Raji (cell line): ENCODE measurements around the gene GPR108.

Source experiments
- POLR2A ChIP-seq: IDR thresholded peaks from 2 replicates; pipeline ENCODE4 v1.6.1; 2011; ENCODE audit warnings: low read depth, low read length, control low read depth; ENCODE audit not compliant: insufficient read depth

Gene GPR108

DNA sequence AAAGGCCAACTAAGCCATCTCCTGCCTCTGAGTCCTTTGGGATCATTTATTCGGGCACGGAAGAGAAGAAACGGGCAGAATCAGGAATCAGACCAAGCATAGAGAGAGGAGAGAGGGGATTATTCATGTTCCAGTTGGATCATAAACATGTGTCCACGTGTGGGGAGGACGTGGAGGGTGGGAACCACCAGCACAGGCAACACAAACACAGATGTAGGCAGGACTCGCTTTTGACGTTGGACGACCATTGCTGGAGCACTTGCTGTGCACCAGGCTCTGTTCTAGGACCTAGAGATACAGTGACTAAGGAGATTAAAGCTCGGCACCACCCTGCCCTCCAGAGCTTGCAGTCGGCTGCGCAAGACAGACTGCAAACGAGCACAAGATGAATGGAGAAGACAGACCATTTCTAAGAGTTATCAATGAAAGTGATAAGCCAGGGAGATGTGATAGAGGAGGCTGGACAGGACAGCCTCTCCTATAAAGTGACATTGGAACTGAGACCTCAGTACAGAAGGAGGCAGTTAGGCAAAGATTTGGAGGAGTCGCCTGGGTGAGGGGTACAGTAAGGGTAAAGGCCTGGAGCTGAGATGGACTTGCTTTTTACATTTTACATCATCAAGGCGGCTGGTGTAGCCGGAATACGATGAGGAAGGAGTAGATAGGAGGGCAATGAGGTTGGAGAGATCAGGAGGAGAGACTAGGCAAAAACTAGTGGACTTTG, 29.1 kb upstream of the GPR108 start:
- TF ChIP-seq POLR2A, result no peak

DNA sequence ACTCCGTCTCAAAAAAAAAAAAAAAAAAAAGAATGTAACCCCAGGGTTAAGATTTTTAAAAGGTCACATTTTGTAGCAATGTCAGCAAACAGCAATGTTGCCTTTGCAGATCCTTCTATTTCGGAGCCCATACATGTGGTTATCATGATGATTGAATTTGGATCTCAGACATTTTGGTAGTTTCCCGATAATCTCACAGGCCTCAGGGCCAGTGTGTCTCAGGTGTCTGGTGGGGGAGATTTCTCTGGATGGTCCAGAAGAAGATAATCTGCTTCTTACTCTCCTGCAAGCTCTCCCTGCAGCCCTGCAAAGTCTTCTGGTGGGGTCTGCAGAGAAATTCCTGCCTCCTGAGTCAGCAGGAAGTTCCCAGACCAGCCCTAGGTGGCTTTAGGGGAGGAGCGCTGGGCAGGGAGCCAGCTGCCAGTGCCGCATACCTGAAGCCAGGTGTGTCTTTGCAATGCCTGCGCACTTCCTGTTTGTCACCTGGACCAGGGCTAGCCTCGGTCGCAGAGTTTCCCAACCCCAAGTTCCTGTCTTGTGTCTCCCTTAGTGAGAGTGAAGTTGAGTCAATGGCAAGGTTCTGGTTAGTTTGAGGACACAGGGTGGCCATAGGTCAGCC, 28.5 kb upstream of the GPR108 start:
- TF ChIP-seq POLR2A, result no peak

DNA sequence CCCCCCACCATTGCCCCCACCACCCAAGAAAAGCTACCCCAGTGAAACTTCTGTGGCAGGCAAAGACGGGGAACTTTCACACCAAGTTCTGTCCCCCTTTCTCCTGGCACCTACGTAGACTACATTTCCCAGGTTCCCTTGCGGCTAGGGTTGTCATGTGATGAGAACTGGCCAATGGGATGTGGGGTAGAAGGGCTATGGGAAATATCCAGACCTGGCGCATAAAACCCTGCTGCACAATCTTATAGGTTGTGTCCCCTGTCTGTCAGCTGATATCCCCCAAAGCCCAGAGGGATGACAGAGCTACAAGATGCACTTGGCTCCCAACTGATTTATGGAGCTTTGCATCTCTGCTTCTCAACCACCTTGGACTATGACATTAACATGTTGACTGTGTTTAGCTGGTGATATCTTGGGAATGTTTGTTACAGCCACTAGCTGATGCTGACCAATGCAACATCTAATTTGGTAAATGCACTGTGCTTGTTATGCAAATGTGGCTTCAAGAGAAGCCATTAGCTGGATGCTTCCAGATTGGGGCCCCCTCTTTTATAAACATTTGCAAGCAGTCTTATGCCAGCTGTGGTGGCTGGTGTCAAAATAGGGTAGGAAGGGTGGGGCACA, 23.8 kb upstream of the GPR108 start:
- no peak for TF ChIP-seq POLR2A

DNA sequence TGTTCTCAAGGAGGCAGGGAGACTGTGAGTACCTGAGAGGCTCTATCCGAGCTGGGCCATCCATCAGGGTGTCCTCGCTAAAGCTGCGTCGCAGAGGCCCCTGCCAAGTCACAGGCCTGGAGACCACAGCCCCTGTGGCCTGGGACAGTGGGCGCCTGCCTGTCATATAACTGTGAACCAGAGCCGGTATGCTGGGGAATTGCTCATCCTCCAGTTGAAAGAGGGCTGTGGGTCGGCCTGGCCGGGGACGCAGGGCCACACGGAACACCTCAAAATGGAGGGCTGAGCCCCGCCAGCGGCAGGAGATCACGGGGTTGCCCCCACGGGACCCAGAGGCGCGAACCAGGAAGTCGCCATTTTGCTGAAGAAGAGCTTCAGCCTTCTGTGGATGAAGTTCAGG, 23.2 kb upstream of the GPR108 start:
- TF ChIP-seq POLR2A, result no peak

DNA sequence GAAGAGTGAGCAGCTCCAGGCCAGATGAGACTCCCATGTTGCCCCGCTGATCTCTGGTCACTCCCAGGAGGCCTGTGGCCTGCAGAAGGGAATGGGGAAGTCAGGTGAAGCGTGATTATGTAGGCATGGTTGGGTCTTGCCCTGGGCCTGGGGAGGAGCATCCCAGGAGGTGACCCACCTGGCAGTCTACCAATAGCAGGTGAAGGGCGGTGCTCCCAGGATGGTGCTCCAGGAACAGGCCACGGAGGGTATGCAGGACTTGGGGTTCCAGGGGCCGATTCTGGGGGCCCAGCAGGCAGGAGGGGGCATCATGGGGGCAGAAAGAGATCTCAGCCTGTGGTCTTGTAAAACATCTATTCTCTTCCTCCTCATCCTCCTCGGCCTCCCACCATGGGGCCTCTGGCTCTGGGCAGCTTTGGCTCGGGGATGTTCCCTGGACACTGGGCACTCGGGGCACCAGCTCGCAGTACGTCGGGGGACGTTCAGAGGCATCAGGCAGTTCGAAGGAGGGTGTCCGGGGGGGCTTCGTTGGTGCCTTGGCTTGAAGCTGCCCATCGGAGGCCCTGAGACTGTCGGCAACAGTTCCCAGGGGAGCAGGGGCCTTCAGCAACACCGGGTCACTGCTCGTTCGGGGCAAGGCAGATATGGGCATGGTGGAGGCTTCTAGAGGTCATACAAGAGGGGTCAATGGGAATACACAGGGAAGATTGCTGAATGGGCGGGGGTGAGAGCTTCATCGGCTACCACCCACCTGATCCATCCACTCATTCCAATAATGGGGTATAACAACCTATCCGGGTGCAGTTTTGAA, 17.5 kb upstream of the GPR108 start:
- TF ChIP-seq POLR2A, result no peak

DNA sequence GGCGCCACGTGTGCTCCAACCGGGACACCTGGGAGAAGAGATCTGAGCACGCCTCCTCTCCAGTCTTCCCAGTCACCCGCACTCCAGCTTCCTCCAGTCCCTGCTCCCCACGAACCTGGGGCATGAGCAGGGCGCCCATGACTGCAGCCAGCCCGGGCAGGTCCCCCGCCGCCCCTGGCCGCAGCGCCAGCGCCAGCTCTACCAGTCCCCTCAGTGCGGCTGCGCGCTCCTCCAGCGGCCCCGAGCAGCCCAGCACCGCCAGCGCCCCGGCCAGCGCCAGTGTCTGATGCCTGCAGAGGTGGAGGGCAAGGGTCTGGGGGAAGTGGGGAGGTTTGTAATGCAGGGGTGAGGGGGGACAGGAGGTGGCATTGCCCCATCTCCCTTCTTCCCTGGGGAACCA, 16.8 kb upstream of the GPR108 start:
- no peak for TF ChIP-seq POLR2A

DNA sequence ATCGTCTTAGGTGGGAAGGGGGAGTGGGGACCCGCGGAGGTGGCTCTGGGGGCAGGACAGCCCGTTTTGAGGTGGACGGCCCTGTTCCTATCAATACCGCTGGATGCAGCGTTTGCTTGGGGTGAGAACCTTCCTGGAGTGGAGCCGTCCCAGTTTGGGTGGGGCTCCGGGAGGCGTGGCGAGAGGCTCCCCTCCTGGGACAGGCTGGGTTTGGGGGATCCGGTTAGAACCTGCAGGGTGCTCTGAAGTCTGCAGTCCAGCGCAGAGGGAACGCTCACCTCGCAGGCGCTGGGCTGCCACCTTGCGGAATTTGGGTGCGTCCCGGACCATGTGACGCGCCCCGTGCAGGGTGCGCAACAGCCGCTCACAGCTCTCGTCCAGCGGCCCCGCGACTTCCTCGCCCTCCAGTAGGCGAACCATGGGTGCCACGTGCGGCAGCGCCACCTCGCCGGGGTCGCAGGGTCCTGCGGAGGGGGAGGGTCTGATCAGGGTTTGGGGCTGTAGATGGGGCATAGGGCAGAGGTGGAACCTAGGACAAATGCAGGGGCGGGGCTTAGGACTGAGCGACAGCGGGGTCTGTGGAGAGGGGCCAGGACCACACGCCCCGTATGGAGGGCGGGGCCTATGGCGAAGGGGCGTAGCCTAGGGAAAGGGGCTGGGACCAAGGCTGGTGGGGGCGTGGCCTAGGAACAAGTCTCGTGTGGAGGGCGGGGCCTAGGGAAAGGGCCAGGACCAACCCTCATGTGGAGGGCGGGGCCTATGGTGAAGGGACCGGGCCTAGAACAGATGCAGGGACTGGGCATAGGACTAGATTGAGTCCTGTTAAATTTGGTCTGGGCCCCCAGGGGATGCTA, 16.0 kb upstream of the GPR108 start:
- no peak for TF ChIP-seq POLR2A

DNA sequence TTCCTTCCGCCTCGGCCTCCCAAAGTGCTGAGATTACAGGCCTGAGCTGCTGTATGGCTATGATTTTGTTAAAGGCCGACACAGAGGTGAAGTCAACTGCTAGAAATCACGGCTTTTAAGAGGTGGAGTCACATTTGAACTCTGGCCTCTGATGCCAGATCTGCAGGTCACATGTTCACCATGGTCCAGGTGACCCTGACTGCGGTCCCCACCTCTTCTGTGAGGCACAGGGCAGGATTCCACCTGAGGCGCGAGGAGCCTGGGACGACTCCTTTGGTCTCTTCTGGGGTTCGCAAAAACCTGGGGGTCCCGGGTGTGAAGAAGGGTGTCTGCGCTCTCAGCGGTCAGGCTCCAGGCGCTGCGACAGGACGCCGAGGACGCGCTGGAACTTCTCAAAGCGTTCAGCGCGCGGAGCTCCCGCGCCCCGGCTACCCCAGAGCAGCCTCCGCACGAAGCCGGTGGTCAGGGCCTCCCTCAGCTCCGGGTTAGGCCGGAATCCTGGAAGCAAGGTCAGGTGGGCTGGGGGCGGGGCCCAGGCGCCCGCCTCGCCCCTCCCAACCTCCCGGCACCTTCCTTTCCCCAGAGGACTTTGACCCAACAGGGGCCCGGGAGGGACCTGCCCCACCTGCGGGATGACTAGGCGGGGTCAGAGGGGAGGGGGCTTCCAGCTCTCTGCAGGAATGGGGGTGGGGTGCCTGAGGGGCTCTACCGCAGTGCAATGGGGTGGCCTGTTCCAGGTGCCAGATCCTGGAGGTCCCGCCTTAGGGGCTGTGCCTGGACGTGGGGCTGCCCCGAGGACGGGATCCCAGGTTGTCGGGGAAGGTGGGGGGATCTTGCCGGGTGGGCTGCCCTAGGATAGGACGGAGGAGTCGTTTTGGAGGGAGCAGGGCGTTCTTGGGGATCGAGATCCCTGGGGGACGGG, 15.1 kb upstream of the GPR108 start:
- no peak for TF ChIP-seq POLR2A

DNA sequence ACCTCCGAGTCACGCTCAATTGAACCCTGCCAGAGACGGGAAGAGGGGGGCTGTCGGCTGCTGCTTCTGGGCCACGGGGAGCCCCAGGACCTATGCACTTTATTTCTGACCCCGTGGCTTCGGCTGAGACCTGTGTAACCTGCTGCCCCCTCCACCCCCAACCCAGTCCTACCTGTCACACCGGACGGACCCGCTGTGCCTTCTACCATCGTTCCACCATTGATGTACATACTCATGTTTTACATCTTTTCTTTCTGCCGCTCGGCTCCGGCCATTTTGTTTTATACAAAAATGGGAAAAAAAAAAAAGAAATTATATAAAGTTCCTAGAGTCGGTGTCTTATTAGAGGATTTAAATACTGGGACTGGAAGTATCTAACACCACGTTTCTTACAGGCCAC, 13.8 kb upstream of the GPR108 start:
- TF ChIP-seq POLR2A, result no peak

DNA sequence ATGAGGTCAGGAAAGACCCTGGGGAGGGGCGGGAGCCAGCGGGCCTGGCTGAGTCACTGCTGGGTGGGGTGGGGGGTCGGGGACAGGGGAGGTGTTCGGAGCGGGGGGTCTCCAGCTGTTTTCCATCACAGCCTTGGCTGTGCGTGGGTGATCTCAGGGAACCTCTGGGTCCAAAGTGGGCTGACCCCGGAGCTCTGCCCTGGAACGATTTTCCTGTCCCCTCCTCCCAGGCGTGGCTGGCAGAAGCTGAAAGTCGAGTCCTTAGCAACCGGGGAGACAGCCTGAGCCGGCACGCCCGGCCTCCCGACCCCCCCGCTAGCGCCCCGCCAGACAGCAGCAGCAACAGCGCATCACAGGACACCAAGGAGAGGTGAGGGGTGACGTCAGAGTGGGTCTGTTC, 12.7 kb upstream of the GPR108 start:
- no peak for TF ChIP-seq POLR2A

DNA sequence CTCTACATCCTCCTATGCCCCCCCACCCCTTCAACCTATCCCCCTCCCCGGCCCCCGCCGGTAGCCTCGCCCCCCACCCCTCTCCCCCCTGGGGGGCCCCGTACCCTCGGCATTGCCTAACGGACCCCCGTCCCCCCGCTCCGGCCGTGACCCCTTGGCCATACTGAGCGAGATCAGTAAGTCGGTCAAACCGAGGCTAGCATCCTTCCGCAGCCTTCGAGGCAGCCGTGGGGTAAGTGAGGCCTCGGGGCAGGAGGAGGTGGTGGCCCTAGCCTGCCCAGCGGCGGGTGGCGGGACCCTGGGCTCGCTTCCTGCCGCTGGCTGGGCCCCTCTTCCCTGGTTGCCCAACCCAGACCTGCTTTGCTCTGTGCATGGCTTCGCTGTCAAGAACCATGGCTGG, 8.6 kb upstream of the GPR108 start:
- TF ChIP-seq POLR2A, result no peak

DNA sequence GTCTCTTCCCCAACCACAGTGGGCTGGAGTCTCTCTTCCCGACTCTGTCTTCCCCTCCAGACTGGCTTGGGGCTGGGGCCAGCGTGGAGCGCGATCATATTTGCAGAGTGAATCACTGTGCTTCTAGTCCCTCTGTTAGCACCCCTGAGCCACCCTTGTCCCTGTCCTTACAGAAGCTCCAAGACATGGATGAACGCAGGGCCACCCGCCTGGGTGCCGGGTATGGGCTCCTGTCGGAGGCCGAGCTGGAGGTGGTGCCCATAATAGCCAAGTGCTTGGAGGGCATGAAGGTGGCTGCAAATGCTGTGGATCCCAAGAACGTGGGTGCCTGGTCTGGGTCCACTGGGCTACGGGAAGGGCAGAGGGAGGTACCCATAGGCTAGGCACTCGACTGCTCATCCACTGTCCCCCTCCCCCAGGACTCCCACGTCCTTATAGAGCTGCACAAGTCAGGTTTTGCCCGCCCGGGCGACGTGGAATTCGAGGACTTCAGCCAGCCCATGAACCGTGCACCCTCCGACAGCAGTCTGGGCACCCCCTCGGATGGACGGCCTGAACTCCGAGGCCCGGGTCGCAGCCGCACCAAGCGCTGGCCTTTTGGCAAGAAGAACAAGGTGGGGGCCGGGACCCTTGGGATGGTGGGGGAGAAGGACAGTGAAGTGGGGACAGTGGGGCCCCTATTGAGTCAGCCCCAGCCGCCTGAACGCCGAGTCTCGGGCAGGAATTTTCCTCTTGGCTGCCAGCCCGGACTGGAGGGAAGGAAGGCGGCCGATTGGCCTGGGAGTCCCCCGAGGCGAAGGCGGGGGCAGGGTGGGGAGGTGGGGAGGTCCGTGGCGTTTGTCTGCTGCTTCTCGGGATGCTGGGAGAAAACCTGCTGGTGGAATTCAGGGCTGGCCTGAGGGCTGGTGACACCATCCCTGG, 7.3 kb upstream of the GPR108 start:
- no peak for TF ChIP-seq POLR2A
